Heart left ventricle (tissue), 13 donors: ENCODE results near the gene NUBP1.

Experiments used
- POLR2A ChIP-seq, 2 donors: fragments of 450-650 bp; IDR thresholded peaks; one replicate each; pipeline ENCODE4 v1.6.1; 2017; ENCODE audit warnings: antibody characterized with exemption in 2 of 2, mild to moderate bottlenecking in 2 of 2, moderate library complexity in 2 of 2
- TF ChIP-seq, protein P1 (sequence below), 12 donors: fragments of 200-600 bp; sonication (generic) in 4 of 12; IDR thresholded peaks; one replicate each; pipeline versions ENCODE4 v1.5.0 to v1.8.0; 2018 to 2022; ENCODE audit warnings: antibody characterized with exemption in 12 of 12, mild to moderate bottlenecking in 5 of 12
- donor health status: ischemic (EF 13 %, LVEDD 7.1; RV severe dilation, severe dysfunction).
- donor health status: DM: no; HTN: yes; CAD: no.
- donor health status: DM: no; HTN: no; CAD: no.
- donor health status: ischemic (EF 25% LVEDD 6.9; RV normal size, moderate dysfunction).
- donor health status: ischemic (EF 25% LVEDD 5.7; RV mildly dilated, moderate dysfunction).
- donor health status: ischemic (EF 35%, LVEDD 5.7; RV mildly dilated, moderate dysfunction).
- donor health status: nonischemic (EF 11% LVEDD 7.7; RV severe dilation, severe dysfunction).
- donor health status: DM: yes; HTN: yes; CAD: no.
- donor health status: PGD.
- donor health status: ischemic (EF 29% LVEDD 5.4; RV normal size, mild dysfunction).
- donor health status: nonischemic (EF 23%, LVEDD 6.1; RV moderate dilation, normal function).

DNA sequence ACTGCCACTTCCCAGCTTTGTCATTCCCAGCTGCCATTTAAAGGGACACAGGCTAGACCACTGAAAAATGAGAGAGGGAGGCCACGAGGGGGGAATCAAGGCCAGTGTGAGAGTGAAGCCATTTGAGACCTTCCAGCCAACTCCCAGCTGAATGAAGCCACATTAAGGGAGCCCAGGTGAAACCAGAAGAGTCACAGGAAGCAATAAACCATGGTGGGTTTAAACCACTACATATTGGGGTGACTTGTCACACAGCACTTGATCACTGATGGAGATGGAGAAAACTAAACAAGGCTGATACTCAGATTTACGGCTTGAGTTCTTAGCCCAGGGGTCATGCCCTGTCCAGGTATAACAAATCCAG lies 2.8 kb upstream of the NUBP1 start:
- TF ChIP-seq, protein P1, sequence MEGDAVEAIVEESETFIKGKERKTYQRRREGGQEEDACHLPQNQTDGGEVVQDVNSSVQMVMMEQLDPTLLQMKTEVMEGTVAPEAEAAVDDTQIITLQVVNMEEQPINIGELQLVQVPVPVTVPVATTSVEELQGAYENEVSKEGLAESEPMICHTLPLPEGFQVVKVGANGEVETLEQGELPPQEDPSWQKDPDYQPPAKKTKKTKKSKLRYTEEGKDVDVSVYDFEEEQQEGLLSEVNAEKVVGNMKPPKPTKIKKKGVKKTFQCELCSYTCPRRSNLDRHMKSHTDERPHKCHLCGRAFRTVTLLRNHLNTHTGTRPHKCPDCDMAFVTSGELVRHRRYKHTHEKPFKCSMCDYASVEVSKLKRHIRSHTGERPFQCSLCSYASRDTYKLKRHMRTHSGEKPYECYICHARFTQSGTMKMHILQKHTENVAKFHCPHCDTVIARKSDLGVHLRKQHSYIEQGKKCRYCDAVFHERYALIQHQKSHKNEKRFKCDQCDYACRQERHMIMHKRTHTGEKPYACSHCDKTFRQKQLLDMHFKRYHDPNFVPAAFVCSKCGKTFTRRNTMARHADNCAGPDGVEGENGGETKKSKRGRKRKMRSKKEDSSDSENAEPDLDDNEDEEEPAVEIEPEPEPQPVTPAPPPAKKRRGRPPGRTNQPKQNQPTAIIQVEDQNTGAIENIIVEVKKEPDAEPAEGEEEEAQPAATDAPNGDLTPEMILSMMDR (IDR thresholded peaks at IDR 0.05): no peak
- no peak for TF ChIP-seq POLR2A (IDR thresholded peaks at IDR 0.05)
